ENCODE data around the gene KLF1. TPM values are rescaled to one million over a fixed set of nuclear protein-coding genes. Genes with fewer than 3 reads are reported as not detected.

The KLF1 gene
- total and polyA plus RNA-seq, 10 donors = 0.13 to 13.0 (median 0.67) TPM; not detected in 1

DNA sequence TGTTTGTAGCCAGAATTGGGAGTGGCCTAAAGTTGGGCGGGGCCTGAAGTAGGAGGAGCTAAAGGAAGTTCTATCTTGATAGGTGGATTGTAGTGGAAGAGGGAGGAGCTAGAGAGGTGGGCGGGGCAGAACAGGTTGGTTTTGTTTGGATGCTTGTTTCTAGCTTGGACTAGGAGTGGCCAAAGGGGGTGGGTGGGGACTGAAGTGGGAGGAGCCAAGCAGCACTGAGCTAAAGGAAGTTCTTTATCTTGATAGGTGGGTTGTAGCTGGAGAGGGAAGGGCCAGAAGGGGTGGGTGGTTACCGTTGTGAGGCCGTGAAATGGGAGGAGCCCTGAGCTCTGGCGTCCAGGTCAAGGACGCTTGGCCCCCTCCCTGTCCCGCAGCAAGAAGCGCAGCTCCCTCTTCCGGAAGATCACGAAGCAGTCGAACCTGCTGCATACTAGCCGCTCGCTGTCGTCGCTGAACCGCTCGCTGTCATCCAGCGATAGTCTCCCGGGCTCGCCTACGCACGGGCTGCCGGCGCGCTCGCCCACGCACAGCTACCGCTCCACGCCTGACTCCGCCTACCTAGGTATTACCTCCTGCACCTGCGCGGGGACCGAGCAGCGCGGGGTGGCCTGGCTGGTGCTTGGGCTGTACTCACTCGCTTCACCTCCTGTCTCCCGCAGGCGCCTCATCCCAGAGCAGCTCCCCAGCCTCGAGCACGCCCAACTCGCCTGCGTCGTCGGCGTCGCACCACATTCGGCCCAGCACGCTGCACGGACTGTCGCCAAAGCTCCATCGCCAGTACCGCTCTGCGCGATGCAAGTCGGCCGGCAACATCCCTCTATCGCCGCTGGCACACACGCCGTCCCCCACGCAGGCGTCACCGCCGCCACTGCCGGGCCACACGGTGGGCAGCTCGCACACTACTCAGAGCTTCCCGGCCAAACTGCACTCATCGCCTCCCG lies 13.8 kb downstream of the KLF1 start:
- peak in 2 of 3 donors; percentile 46 to 47 for TF ChIP-seq POLR2AphosphoS5 (IDR thresholded peaks at IDR 0.05)
- TF ChIP-seq, protein P1, sequence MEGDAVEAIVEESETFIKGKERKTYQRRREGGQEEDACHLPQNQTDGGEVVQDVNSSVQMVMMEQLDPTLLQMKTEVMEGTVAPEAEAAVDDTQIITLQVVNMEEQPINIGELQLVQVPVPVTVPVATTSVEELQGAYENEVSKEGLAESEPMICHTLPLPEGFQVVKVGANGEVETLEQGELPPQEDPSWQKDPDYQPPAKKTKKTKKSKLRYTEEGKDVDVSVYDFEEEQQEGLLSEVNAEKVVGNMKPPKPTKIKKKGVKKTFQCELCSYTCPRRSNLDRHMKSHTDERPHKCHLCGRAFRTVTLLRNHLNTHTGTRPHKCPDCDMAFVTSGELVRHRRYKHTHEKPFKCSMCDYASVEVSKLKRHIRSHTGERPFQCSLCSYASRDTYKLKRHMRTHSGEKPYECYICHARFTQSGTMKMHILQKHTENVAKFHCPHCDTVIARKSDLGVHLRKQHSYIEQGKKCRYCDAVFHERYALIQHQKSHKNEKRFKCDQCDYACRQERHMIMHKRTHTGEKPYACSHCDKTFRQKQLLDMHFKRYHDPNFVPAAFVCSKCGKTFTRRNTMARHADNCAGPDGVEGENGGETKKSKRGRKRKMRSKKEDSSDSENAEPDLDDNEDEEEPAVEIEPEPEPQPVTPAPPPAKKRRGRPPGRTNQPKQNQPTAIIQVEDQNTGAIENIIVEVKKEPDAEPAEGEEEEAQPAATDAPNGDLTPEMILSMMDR (IDR thresholded peaks at IDR 0.05 in 8 of 11, conservative IDR thresholded peaks at IDR 0.05 in 3 of 11) = no peak
- H3K4me3 ChIP-seq = peak overlapping the region in 3 of 8 donors; percentile 24 to 40 (median 34)
- H3K36me3 ChIP-seq = peaks cover 0 to 54% (median 37%) of the 10 kb centered on the region in 6 donors
- no peak for DNase-seq
- H3K27ac ChIP-seq = no peak overlapping the region
- intact Hi-C loops (cut with DNase I; ENCODE audit: low total_unique reads) = no loop called here
- WGBS, 5 donors = 65 to 88% (median 72%) methylated on average over 68 to 70 of the region's 70 CpGs
- H3K9me3 ChIP-seq = peaks cover 0 to 17% (median 4%) of the 10 kb centered on the region in 8 donors
- no peaks in the 10 kb centered on the region for H3K27me3 ChIP-seq (replicated peaks in 1 of 7)
- peaks cover 0 to 9% (median under 1%) of the 10 kb centered on the region in 6 donors for H3K4me1 ChIP-seq

DNA sequence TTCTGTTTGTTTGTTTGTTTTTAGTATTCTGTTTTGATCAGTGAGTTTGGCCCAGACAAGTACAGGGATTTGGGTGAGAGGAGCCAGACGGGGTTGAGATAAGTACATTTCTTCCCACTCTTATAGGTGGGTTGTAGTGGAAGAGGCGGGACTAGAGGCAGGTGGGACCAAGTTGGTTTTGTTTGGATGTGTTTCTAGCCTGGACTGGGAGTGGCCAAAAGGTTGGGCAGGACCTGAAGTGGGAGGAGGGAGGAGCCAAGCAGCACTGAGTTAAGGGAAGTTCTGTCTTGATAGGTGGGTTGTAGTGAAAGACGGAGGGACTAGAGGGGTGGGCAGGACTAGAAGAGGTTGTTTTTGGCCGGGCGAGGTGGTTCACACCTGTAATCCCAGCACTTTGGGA lies 14.7 kb downstream of the KLF1 start:
- no peak overlapping the region for H3K4me3 ChIP-seq
- H3K9me3 ChIP-seq = peaks cover 0 to 17% (median 4%) of the 10 kb centered on the region in 8 donors
- WGBS, 5 donors = 86 to 95% (median 89%) methylated on average over 5 of the region's 5 CpGs
- intact Hi-C loops (cut with DNase I; ENCODE audit: low total_unique reads) = no loop called here
- TF ChIP-seq, protein P1 (IDR thresholded peaks at IDR 0.05 in 8 of 11, conservative IDR thresholded peaks at IDR 0.05 in 3 of 11) = no peak
- no peak for TF ChIP-seq POLR2A (IDR thresholded peaks at IDR 0.05)
- TF ChIP-seq POLR2AphosphoS5 (IDR thresholded peaks at IDR 0.05) = no peak
- no peak for DNase-seq
- peaks cover 0 to 19% (median 9%) of the 10 kb centered on the region in 6 donors for H3K4me1 ChIP-seq
- peaks cover 0 to 44% (median 29%) of the 10 kb centered on the region in 6 donors for H3K36me3 ChIP-seq
- H3K27ac ChIP-seq = no peak overlapping the region
- H3K27me3 ChIP-seq (replicated peaks in 1 of 7) = peaks cover 0 to 7% (median 0%) of the 10 kb centered on the region in 7 donors

DNA sequence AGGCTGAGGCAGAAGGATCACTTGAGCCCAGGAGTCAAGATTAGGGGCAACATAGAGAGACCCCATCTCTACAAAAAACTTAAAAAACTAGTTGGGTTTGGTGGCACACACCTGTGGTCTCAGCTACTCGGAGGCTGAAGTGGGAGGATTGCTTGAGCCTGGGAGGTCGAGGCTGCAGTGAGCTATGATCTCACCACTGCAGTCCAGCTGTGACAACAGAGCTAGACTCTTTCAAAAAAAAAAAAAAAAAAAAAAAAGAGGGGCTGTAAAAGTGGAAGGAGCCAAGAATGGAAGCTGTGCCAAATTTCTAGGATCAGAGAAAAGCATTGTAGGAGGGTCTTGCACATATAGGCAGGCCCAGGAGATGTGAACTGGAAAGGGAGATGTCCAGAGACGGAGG lies 15.3 kb downstream of the KLF1 start:
- H3K27ac ChIP-seq = no peak overlapping the region
- H3K4me1 ChIP-seq = peaks cover 0 to 24% (median 13%) of the 10 kb centered on the region in 6 donors
- no peak for DNase-seq
- H3K9me3 ChIP-seq = peaks cover 0 to 17% (median 4%) of the 10 kb centered on the region in 8 donors
- H3K36me3 ChIP-seq = peaks cover 0 to 38% (median 25%) of the 10 kb centered on the region in 6 donors
- no peak overlapping the region for H3K4me3 ChIP-seq
- intact Hi-C loops (cut with DNase I; ENCODE audit: low total_unique reads) = no loop called here
- peaks cover 0 to 10% (median 0%) of the 10 kb centered on the region in 7 donors for H3K27me3 ChIP-seq (replicated peaks in 1 of 7)
- TF ChIP-seq, protein P1 (IDR thresholded peaks at IDR 0.05 in 8 of 11, conservative IDR thresholded peaks at IDR 0.05 in 3 of 11) = no peak
- no peak for TF ChIP-seq POLR2A (IDR thresholded peaks at IDR 0.05)
- TF ChIP-seq POLR2AphosphoS5 (IDR thresholded peaks at IDR 0.05) = no peak
- WGBS, 5 donors = 68 to 88% (median 77%) methylated on average over 3 of the region's 3 CpGs
